OCI-M1 (cell line): ENCODE results near the gene LMF1.

Experiments used
- DNase-seq: peaks from one replicate; lab custom pipeline; 2025; lab: John Stamatoyannopoulos, UW

Gene LMF1

DNA sequence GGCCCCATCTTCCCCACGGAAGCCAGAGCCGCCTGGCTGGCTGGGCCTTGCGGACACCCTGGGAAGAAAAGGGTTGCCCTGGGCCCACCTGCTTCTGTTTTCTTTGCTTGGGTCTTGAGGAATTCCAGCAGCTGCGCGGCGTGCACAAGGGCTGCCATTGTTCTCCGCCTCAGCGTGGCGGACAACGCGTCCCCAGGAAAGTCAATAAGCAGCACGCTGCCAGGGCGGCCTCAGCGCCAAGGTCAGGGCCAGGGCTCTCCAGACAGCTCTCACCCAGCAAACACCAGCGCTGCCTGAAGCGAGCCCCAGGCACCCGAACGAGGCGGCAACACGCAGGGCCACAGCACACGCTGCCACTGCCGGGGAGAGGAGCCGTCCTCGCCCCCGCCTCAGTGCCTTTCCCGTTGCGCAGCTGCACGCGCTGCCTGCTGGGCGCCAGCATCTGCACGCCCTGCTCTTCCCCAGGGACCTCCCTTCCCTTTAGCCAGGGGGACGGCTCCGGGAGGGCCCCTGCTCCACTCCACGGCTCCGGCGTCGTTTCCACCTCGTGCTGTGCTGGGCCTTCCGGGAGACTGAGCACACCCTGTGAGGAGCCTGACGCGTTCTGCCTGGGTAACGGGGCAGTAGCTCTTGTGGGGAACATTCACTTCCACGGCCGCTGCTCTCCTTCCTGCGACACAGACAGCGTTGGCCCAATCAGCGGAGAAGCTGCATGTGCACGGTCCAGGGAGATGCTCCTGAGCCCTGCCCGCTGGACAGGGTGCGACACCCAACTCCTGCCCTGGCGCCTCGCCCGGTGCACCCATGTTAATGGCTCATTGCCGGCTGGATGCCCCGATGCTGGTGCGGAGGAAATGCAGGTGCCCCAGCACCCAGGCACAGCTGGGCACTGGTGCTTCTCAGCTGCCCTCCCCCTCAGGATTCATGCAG lies 57.8 kb downstream of the LMF1 start:
- DNase-seq = no peak

DNA sequence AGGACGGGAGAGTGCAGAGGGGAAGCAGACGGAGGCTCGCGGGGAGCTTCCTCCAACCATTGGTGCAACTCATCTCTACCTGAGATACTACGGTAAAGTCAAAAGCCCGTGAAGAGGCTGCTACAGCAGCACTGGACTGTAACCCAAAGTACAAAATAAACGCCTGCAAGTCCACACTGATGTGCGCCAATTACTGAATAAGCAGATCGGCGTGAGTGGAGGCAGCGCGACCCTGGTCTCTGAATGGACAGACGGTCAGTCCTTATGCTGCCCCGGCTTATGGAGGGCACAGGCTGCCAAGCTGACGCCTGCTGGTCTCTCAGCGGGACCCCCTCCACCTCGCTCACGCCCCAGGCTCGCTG lies 58.5 kb downstream of the LMF1 start:
- DNase-seq = no peak

DNA sequence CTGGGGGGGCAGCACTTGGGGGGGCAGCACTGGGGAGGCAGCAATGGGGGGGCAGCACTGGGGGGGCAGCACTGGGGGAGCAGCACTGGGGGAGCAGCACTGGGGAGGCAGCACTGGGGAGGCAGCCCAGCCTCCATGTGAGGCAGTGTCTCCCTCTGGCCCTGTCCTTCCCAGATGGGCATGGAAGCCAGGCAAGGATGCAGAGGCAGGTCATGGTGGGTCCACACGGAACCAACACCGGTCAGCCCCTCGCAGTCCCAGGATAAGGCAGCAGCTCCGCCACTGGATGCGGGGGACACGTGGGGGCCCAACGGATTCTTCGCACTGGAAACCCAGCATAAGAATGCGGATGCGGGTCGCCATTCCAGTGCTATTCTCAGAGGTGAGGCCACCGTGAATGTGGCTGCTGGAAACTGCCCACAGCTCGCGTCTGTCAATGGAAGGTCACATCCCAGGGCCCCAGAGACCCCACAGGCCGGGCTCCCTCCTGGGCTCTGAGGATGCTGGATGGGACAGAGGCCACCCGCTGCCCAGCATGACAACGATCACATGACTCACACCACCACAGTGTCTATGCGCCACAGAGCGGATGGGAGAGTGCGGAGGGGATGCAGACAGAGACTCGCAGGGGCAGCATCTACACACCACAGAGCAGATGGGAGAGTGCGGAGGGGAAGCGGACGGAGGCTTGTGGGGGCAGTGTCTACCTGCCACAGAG lies 59.0 kb downstream of the LMF1 start:
- DNase-seq = no peak

DNA sequence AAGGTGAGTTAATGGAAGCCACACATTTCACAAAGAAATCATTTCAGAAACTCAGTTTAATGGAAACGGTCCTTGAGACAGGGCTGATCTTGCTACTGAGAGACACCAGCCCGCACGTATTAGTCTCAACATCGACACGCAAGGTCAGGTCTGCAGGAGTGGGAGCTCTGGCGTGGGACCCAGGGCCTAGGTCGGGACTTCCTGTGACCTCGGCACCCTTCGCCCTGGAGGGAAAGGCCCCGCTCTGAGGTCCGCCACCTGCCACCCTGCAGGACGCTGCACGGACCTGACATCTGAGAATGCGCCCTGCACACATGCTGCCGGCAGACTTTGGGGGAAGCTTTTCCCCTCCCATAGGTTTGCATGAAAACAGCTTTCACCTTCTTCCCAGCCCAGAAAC lies 59.7 kb downstream of the LMF1 start:
- no peak for DNase-seq

DNA sequence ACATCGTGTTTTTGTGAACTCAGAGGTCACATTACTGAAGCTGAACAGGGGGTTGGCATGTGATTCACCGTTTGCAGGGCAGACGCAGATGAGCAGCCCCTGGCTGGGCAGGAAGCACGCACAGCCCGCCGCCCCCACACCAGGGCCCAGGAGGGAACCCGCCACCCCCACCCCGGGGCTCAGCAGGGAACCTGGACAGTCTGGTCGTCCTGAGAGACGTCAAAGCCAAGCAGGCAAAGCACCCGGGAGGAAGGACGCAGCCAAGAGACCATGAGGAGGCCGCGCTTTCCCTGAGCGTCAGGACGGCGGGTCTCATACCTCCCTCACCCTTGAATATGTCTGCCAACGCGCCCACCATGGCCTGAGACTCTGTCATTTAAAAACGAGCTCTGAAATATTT lies 60.6 kb downstream of the LMF1 start:
- DNase-seq = no peak

DNA sequence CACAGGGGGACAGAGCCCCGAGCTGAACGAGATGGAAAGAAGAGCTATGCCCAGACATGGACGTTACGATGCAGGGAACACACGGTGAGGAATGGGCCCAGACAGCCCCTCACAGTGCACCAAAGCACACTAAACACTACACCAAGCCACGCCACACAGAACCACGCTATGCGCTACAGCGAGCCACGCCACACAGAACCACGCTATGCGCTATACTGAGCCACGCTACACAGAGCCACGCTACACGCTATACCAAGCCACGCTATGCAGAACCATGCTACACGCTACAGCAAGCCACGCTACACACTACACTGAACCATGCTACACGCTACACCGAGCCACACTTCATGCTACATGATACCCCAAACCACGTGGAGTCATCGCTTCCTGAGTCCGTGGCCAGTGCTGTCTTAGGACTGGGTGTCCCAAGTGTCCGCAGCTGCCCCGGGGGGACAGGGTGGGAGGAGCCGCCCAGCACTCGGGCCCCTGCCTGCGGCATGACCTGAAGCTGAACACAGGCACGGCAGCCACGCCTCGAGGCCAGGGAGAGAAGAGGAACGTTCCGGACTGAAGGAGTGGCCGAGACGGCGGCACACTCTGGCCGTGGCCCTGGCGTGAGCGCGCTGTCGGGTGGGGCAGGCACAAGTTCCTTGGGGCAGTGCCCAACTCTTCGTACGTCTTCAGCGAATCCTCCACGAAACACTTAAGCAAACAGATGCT lies 61.3 kb downstream of the LMF1 start:
- DNase-seq = no peak

DNA sequence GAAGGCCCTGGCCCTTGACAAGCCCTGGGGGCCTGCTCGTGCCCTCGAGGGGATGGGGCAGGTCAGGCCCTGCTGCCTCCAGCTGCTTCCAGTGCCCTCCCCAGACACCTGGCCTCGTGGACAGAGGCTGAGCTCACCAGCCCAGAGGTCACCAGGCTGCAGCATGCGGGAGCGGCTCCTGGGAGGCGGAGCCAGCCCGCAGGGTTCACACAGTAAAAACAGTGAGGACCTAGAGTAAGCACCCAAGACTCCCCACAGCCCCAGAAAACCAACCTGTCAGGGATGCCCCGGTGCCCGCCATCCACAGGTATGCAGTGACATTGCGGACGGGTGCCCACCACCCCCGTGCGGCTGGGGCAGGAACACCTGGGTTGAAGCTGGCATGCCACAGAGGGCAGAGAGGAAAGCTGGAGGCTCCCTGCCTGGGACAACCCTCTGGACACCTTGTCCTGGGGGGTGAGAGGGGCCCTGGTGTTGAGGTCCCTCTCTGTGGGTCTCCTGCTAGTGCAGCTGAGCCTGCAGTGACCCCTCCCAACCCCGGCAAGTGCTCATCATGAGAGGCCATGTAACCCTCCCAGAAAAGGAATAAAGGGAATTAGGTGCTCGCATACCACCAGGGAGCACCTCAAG lies 62.1 kb downstream of the LMF1 start:
- no peak for DNase-seq

DNA sequence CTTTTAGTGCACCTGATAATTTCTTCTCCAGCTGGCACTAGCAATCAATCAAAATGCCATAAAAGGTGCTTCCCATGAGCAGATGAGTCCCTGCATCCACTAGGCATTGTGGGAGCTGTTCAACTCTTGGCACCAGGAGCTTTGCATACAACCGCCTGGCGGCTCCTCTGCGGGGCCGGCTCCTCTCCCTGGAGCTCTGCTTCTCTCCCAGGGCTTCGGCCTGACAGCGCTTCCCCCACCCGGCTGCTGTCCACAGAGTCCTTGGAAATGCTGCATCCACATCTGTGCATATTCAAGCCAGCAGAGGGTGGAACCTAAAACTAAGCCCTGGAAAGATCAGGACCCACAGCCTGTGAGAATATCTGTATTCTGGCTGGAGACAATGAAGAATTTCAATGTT lies 62.9 kb downstream of the LMF1 start:
- DNase-seq = no peak

DNA sequence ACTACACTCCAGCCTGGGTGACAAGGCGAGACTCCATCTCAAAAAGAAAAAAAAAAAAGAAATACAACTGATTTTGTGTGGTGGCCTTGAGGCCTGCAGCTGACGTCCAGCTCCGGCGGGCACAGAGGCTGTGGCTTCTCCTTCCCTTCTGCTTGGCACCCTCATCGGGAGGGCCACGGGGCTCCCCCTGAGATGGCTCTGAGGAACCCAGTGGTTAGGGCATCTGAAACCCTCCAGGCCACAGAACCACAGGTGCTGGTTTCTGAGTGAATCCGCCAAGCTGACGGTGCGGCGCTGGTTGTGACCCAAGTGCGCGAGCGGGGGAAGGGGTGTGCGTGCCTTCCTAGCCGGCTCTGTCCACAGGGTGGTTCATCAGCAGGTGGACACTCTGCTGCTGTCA lies 63.4 kb downstream of the LMF1 start:
- no peak for DNase-seq

DNA sequence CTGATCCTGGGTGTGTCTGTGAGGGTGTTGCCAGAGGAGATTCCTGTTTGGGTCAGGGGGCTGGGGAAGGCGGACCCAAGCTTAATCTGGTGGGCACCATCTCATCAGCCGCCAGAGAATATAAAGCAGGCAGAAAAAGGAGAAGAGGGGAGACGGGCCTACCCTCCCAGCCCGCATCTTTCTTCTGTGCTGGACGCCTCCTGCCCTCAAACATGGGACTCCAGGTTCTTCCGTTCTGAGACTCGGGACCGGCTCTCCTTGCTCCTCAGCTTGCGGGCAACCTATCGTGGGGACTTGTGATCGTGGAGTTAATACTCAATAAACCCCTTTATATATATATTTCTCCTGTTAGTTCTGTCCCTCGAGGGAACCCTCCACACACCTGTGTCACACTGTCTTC lies 64.5 kb downstream of the LMF1 start:
- DNase-seq = no peak

DNA sequence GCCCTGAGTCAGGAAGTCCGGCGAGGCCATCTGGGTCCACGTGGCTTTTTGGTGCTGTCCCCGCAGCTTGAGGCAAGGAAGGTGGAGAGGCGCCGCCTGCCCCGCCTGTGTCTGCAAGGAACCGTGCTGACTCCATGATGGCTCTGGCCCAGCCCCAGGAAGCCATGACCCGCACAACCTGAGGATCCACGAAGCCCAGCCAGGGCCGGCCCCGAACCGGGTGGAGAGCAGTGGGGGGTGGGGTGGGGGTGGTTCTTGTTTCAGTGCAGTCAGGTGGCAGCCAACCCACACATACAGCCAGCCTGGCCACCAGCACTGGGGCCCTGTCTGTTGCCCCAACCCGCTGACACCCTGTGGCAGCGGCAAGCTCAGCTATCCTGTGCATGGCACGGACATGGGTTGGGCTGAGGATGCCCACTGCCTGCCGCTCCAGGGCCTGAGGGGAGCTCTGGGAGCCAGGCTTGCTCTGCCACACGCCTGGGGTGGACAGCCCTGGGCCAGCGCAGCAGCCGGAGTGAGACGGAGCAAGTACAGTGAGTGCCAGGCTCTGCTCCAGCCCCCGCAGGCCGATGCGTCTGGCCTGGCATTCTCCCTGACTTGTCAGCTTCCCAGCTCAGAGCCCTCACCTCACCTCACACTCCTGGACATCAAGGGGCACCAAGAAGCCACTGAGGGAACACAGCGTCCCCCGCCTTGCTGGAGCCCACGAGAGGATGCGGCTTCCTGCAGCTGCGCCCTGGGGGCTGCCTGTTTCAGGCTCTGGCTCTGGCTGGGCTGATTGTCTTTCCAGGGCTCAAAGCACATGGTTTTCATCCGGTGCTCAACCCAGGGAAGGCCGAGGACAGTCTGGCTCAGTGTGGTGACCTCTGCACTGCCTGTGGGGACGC lies 68.8 kb downstream of the LMF1 start:
- no peak for DNase-seq

DNA sequence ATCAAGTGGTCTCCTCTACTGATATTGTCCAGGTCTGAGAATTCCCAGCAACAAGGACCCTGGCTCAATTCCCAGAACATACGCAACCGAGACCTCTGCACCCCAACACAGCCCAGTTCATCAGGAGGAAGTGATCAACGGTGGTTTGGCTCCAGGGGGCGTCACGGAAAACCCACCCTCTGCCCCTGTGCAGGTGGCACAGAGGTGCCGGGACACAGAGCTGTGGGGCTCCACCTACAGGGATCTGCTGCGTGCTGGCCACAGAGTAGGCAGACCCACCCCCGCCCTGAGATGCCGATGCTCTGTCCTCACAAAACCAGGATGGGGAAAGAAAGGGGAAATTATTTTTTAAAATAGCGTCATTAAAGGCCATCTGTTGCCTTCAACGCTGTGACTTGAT lies 69.6 kb downstream of the LMF1 start:
- no peak for DNase-seq

DNA sequence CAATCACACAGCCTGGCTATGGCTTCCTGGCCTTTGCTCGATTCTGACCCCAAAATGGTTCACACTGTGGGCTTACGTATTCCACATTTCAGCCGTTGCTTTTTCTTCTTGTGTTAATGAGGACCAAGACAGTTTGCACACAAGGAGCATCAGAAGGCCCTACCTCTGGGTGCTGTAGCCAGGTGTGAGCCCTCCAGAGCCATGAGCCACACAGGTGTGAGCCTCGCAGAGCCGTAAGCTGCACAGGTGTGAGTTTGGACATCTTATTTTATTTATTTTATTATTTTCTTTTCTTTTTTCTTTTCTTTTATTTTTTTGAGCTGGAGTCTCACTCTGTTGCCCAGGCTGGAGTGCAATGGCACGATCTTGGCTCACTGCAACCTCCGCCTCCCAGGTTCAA lies 70.6 kb downstream of the LMF1 start:
- DNase-seq = no peak

DNA sequence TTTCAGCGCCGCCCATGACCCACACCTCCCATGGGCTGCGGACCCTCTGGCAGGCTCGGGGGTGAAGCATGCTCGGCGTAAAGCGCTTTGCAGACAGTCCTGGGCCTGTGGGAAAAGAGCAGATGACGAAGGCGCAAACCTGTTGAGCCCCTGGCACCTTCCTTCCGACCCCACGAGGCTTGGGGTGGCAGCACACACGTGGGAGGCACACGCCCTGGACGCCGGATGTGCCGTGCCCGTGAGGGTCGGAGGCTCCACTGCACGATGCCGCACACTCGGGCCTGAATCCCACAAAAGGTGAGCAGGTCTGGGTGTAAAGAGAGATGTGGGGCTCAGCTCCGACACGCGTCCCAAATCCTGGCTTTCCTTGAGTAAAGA lies 71.1 kb downstream of the LMF1 start:
- DNase-seq = no peak

DNA sequence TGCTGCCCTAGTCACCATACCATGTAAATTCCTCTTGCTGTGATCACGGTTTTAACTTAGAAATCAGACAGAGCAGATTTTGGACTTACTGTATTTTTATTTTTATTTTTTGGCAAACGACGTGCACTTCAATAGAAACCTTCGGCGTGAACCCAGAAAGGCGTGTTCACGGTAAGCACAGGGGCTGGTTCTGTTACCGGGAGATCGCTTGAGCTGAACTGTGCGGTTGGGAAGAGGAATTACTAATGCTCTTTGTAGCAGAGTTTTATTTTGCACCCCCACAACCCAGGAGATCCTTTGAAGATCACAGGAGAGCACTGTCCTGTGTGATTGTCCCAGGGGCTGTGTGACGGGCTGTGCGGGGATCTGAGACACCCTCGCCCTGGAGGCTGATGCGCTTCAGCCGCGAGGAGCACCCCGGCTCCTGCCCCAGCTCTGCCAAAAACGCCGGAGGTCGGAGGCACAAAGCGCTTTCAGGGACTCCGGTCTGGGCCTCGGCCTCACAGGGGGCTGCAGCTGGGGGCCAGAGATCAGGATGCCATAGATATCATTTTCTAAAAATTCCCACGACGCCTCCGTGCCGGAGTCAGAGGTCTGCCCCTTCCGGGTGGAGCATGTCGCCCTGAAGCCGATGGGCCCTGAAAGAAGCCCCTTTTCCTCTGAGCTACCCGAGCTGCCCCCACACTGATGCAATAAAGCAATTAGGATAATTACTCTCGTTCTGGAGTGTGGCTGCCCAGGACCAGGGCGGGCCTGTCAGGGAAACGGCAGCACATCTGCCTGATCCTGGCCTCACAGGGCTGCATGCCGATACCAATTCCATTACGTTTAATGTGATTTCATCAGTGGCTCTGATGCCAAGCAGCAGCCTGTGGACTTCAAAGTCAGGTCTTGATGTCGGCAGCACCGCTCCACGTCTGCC lies 71.8 kb downstream of the LMF1 start:
- no peak for DNase-seq

DNA sequence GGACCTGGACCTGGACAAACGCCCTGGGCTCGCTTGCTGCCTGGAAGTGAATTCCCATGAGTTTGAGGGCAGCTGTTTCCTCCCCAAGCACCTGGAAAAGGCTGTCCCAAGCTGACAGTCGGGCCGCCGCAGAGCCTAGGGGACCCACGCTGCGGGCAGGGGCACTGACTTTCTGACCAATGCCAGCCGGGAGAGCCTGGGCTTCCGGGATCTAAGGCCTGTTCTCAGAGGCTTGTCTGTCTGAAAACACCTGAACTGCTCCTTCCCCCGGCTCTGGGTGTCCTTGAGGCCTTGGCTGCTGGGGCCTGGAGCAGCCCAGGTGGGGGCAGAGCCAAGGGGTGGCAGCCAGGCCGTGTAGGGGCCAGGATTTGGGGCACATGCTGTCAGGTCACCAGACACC lies 72.6 kb downstream of the LMF1 start:
- no peak for DNase-seq

DNA sequence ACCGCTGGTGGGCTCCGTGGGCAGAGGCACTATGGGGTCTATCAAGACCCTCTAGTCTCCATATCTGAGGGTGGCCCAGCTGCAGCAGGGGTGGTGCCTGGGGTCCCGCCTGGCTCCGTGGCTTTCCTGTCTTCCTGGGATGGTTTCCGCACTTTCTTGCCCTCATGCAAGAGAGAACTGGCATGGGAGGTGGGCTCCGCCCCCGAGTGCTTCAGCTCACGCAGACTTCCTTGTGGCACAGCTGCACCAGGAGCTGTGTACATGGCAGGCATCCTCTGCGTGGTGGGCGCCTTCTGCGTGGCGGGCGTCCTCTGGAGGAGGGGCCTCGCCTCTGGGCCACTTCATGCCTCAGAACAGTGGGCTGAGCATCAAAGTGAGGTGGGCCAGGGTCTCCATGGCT lies 73.1 kb downstream of the LMF1 start:
- DNase-seq = no peak

DNA sequence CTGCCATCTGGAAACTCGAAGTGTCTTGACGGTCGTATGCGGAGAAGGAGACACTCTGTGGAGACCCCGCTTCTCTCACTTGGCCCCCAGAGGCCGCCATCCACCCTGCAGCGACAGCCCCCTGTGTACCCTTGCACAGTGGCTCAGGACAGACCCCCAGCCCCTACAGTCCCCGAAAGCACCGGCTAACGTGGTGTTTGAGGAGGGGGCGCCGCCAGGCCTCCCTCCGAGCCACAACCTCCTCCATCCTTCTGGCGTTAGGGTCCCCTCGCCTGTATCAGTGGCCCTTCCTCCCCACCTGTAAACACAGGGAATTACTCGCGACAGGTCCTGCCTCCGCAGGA lies 73.6 kb downstream of the LMF1 start:
- no peak for DNase-seq

DNA sequence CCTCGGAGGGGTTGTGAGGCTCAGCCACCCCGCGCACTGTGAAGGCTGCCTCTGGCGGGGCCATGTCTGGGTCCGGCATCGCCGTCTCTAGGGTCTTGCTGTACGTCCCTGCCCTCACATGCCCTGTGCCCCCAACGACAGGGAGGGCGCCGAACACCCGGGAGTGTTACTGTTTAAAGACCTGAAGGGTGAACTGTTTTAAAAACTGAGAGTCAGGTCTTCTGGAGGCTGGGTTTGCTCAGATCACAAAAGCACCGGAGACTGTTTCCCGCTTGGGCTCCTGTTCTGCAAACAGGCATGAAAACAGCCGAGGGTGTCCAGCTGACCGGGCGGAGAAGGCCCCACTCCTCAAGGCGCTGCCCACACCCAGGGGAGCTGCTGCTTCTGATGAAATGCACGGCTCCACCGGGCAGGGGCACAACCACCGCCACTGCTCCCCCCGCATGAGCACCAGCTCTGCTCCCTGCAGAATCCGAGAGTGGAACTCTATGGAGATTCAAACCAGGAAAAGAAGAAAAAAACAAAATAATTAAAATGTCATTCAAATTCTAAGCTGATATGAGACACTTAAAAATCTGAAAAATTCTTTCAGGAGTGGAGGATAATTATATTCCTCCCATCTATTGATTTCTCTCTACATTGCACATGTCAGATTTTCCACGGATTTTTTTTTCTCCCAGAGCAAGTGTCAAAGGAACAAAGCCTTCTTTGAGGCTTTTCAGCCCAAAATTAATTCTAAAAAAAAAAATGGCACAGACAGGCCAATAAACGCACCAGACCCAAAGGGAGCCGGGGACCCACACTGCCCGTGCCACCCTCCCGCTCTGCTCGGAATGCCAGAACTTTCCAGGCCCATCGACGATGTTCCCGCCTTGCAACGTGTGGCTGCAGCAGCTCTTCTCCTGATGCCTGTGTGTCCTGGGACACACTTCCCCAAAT lies 74.3 kb downstream of the LMF1 start:
- no peak for DNase-seq
